Karpas-422 (cell line): ENCODE measurements around the gene SPRY4. TPM values are rescaled to one million over a fixed set of nuclear protein-coding genes. Genes with fewer than 3 reads are reported as not detected.

Experiments
- DNase-seq: peaks from one replicate; pipeline ENCODE4 v3.0.0-alpha.2; 2015
- H2AFZ ChIP-seq: fragments of 200-600 bp; sonication (generic); 2 replicates; pipeline ENCODE4 v1.6.1; 2014; ENCODE audit warnings: antibody characterized with exemption, low read length, mixed read lengths
- H3K27ac ChIP-seq: fragments of 200-600 bp; sonication (generic); 2 replicates; pipeline ENCODE4 v1.5.1; 2014; ENCODE audit warnings: mild to moderate bottlenecking, low read length, moderate library complexity
- H3K27me3 ChIP-seq: fragments of 200-600 bp; sonication (generic); 2 replicates; pipeline ENCODE4 v1.6.1; 2014; ENCODE audit warnings: low read length, mixed read lengths
- H3K36me3 ChIP-seq: fragments of 200-600 bp; sonication (generic); 2 replicates; pipeline ENCODE4 v1.6.1; 2014; ENCODE audit warnings: low read length, mixed read lengths; ENCODE audit not compliant: insufficient read depth
- H3K4me1 ChIP-seq: fragments of 200-600 bp; sonication (generic); 2 replicates; pipeline ENCODE4 v1.6.1; 2014; ENCODE audit warnings: mild to moderate bottlenecking, low read length, mixed read lengths
- H3K4me2 ChIP-seq: fragments of 200-600 bp; sonication (generic); 2 replicates; pipeline ENCODE4 v1.6.1; 2014; ENCODE audit warnings: low read length, low read depth, mild to moderate bottlenecking; ENCODE audit not compliant: poor library complexity, severe bottlenecking
- H3K4me3 ChIP-seq: fragments of 200-600 bp; sonication (generic); 2 replicates; pipeline ENCODE4 v1.5.1; 2014; ENCODE audit warnings: mild to moderate bottlenecking, antibody characterized with exemption, low read length, mixed read lengths
- H3K79me2 ChIP-seq: fragments of 200-600 bp; sonication (generic); 2 replicates; pipeline ENCODE4 v1.6.1; 2014; ENCODE audit warnings: mild to moderate bottlenecking, low read length, mixed read lengths
- H3K9ac ChIP-seq: fragments of 200-600 bp; sonication (generic); 2 replicates; pipeline ENCODE4 v1.6.0; 2014; ENCODE audit warnings: low read length
- H3K9me2 ChIP-seq: fragments of 200-600 bp; sonication (generic), shearing (Covaris generic); replicated peaks from 2 replicates; pipeline ENCODE4 v1.6.0; 2014; ENCODE audit warnings: mild to moderate bottlenecking, low read length, moderate library complexity; ENCODE audit not compliant: insufficient read depth
- H3K9me3 ChIP-seq: fragments of 300-700, 200-600 bp; sonication (generic); 2 replicates; pipeline ENCODE4 v1.6.1; 2014; ENCODE audit warnings: low read length, mixed read lengths
- H4K20me1 ChIP-seq: fragments of 200-600 bp; sonication (generic); 2 replicates; pipeline ENCODE4 v1.6.1; 2014; ENCODE audit warnings: mild to moderate bottlenecking, antibody characterized with exemption, low read length, low read depth; ENCODE audit not compliant: insufficient read depth
- total RNA-seq: library from RNA; depleted of rRNA; stranded (reverse); fragments of >200 nt; shearing (Covaris generic); gene quantifications from 2 replicates; pipeline ENCODE4 v1.2.3, GENCODE V29; 2014; ENCODE audit warnings: low replicate concordance

The SPRY4 gene
- total RNA-seq, 1 experiment from 2014 or later, result 0.26 TPM

DNA sequence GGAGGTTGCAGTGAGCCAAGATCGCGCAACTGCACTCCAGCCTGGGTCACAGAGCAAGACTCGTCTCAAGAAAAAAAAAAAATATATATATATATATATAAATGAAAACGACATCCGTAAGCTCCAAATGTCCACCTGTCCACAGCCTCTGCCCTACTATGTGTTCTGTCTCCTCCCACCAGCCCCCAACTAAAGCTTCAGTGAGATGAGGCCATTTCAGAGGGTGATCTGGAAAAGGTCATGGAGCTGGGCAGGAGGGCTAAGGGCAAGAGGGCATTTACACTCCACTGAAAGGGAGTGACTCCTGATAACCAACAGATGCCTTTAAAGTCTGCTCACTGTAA is 2.4 kb downstream of the SPRY4 start:
- no peak for DNase-seq
- Histone ChIP-seq H3K9me3 (no peaks in the 10 kb centered on the region), H3K9me2 (no peaks in the 10 kb centered on the region), H3K27me3 (no peaks in the 10 kb centered on the region), H2AFZ (no peak overlapping the region), H3K4me3 (no peak overlapping the region), H3K27ac (no peak overlapping the region), H3K79me2 (no peaks in the 10 kb centered on the region), H3K4me2 (no peak overlapping the region), H3K4me1 (peaks cover 30% of the 10 kb centered on the region), H3K36me3 (no peaks in the 10 kb centered on the region), H3K9ac (no peak overlapping the region), H4K20me1 (0 out of 2 replicates have a peak, but pooled peaks cover 5% of the 10 kb centered on the region)

DNA sequence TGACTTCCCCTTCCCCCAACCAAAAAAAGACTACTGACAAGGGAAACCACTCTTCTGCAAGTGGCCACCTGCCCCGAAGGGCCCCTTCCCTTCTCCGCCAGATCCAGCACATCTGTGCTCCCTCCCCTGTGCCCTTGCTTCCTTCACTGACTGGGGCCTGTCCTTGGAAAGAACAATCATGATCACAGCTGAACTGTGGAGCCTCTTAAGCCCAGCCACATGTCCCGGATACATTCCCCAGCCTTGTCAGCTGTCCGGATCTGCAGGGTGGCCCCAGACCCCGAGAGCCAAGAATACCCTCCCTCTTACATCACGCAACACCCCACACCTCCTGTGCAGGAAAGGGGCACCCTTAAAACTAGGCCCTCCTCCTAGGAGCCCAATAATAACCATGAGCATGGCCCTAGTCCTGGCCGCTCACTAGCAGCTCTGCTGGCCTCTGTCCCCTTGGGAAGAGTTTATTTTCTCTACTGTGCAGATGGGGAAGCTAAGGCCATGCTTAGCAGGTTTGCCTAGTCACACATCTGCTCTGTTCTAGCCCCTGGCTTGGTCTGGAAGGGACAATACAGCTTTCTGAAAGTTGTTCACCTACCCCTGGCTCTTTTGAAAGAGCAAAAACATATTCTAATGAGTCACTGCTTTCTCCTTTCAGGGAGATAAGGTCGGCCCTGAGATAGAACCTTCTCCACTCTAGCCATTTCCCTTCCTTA is 3.8 kb downstream of the SPRY4 start:
- H3K79me2 ChIP-seq, result no peaks in the 10 kb centered on the region
- H2AFZ ChIP-seq, result no peak overlapping the region
- no peak overlapping the region for H3K27ac ChIP-seq
- no peak overlapping the region for H3K9ac ChIP-seq
- H3K4me1 ChIP-seq, result peaks cover 36% of the 10 kb centered on the region
- no peaks in the 10 kb centered on the region for H3K9me3 ChIP-seq
- no peaks in the 10 kb centered on the region for H3K36me3 ChIP-seq
- H3K4me2 ChIP-seq, result no peak overlapping the region
- H3K4me3 ChIP-seq, result no peak overlapping the region
- 0 out of 2 replicates have a peak, but pooled peaks cover 10% of the 10 kb centered on the region for H4K20me1 ChIP-seq
- no peak for DNase-seq
- H3K9me2 ChIP-seq, result no peaks in the 10 kb centered on the region
- H3K27me3 ChIP-seq, result no peaks in the 10 kb centered on the region

DNA sequence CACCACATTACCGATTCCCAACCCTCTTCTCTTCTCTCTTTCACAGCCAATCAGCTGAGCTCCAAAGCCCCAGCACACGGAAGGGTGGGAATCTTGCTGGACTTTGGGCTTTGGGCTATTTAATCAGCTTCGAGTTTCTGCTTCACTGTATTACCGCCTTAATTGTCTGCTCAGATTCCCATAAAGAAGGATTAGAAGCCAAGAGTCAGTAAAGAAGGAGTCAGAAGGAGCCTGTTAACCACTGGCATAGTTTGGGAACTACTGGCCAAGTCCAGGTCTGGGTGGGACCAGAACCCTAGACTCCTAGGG is 4.4 kb downstream of the SPRY4 start:
- DNase-seq, result no peak
- 0 out of 2 replicates have a peak, but pooled peaks cover 10% of the 10 kb centered on the region for H4K20me1 ChIP-seq
- H3K9me2 ChIP-seq, result no peaks in the 10 kb centered on the region
- no peaks in the 10 kb centered on the region for H3K9me3 ChIP-seq
- no peak overlapping the region for H3K27ac ChIP-seq
- no peak overlapping the region for H2AFZ ChIP-seq
- no peaks in the 10 kb centered on the region for H3K36me3 ChIP-seq
- H3K4me3 ChIP-seq, result no peak overlapping the region
- H3K4me1 ChIP-seq, result peaks cover 33% of the 10 kb centered on the region
- no peaks in the 10 kb centered on the region for H3K27me3 ChIP-seq
- no peaks in the 10 kb centered on the region for H3K79me2 ChIP-seq
- H3K4me2 ChIP-seq, result no peak overlapping the region
- no peak overlapping the region for H3K9ac ChIP-seq

DNA sequence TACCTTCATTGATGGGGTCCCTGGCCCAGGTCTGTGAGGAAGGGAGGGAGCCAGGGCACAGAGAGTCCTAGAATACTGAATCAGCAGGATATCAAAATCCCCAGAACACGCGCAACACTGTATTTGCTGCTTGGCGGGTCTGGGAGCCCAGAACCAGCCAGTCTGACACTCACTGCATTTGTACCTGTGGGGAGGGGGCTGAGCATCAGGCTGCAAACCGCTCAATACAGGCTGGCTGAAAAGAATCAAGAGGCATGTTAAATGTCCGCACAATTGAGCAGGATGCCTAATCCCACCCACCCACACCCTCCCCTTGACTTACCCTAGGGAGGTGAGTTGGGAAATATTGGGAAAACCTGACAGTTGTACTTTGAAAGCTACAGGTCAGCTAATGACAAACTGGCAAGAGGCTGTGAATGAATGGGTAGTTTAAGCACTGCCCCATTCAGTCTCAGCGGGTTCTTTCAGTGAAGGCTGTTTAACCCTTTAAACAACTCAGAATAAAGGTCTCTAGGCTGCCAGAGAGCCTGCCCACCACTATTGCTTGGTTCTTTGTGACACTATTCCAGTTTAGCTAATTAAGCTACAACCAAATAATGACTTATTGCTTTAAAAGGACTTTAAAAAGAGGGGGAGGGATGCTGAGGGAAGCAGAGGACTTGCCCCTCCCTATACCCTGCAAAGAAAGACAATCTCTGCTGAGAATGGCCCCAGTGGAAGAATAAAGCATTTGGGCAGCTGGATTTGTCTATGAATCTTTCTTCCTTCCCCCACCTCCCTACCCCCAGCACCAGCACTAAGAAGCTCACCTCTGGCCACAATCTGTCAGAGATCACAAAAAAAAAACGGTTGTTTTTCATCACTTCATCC is 5.0 kb downstream of the SPRY4 start:
- Histone ChIP-seq H3K36me3 (no peaks in the 10 kb centered on the region), H2AFZ (no peak overlapping the region), H4K20me1 (0 out of 2 replicates have a peak, but pooled peaks cover 10% of the 10 kb centered on the region), H3K27ac (no peak overlapping the region), H3K4me2 (no peak overlapping the region), H3K9me2 (no peaks in the 10 kb centered on the region), H3K9ac (no peak overlapping the region), H3K79me2 (no peaks in the 10 kb centered on the region), H3K4me3 (no peak overlapping the region), H3K9me3 (no peaks in the 10 kb centered on the region), H3K4me1 (peaks cover 29% of the 10 kb centered on the region), H3K27me3 (no peaks in the 10 kb centered on the region)
- no peak for DNase-seq

DNA sequence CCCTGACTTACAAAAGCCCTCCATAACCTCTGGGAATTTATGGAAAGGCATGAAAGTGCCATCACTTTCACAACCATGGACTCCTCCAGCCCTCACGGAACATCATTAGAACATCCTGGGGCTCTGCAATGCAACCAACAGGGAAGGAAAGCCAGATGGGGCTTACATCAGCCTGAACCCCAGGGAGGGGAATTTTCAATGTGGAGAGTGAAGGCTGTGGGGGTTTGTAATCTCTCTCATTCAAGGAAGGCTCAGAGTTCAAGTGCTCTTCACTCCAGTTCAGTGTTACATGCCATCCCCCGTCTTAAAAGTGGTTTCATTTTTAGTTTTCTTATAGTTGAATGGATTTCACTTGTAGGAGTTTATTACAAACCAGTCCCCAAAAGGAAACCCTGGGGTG is 5.7 kb downstream of the SPRY4 start:
- Histone ChIP-seq H2AFZ (no peak overlapping the region), H3K4me1 (peaks cover 23% of the 10 kb centered on the region), H3K27me3 (no peaks in the 10 kb centered on the region), H3K4me2 (no peak overlapping the region), H3K36me3 (no peaks in the 10 kb centered on the region), H3K9ac (no peak overlapping the region), H4K20me1 (0 out of 2 replicates have a peak, but pooled peaks cover 10% of the 10 kb centered on the region), H3K27ac (no peak overlapping the region), H3K79me2 (no peaks in the 10 kb centered on the region), H3K4me3 (no peak overlapping the region), H3K9me2 (no peaks in the 10 kb centered on the region), H3K9me3 (no peaks in the 10 kb centered on the region)
- no peak for DNase-seq

DNA sequence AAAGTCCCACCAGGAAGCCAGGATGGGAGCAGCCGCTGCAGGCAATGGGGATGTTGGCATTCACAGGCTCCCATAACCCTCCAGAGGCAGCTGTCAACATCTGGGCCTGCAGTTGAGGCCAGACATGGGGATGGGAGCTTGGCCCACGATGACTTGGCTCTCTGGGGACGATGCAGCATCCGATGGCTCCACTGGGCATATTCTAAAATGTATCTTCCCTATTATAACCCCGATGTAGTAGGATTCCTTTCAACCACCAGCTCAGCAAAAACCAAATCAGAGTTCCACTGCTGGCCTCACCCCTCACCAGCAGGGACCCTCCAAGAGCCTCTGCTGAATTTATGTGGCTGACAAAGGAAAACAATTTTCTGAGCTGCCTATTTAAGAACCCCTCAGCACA is 7.1 kb downstream of the SPRY4 start:
- H2AFZ ChIP-seq, result no peak overlapping the region
- no peak overlapping the region for H3K4me2 ChIP-seq
- H3K9me2 ChIP-seq, result no peaks in the 10 kb centered on the region
- no peak for DNase-seq
- H3K9ac ChIP-seq, result no peak overlapping the region
- H3K27me3 ChIP-seq, result no peaks in the 10 kb centered on the region
- peaks cover 19% of the 10 kb centered on the region for H3K4me1 ChIP-seq
- no peaks in the 10 kb centered on the region for H3K36me3 ChIP-seq
- H3K4me3 ChIP-seq, result no peak overlapping the region
- no peaks in the 10 kb centered on the region for H3K79me2 ChIP-seq
- H3K9me3 ChIP-seq, result no peaks in the 10 kb centered on the region
- no peak overlapping the region for H3K27ac ChIP-seq
- H4K20me1 ChIP-seq, result 0 out of 2 replicates have a peak, but pooled peaks cover 10% of the 10 kb centered on the region

DNA sequence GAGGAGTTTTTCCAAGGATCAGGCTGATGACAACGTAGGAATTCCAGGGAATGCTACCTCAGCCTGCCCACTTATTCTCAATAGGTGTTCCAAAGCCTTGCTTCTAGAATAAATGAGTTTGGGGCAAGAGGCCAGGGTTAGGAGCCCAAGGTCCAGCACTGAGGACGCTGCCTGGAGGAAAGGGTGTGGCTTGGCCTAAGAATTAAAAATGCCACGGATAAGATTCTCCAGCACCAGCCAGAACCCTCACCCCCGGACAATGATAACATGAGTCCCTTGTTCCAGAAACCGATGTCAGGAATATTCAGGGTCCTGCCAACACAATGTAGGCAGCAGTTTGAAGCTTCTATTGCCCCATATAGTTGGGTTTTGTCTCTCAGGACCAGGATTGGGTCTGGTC is 7.6 kb downstream of the SPRY4 start:
- Histone ChIP-seq H3K27ac (no peak overlapping the region), H4K20me1 (0 out of 2 replicates have a peak, but pooled peaks cover 10% of the 10 kb centered on the region), H3K27me3 (no peaks in the 10 kb centered on the region), H3K4me3 (no peak overlapping the region), H3K9me3 (no peaks in the 10 kb centered on the region), H3K79me2 (no peaks in the 10 kb centered on the region), H3K9me2 (no peaks in the 10 kb centered on the region), H3K36me3 (no peaks in the 10 kb centered on the region), H3K4me1 (peaks cover 19% of the 10 kb centered on the region), H3K9ac (no peak overlapping the region), H3K4me2 (no peak overlapping the region), H2AFZ (no peak overlapping the region)
- no peak for DNase-seq

DNA sequence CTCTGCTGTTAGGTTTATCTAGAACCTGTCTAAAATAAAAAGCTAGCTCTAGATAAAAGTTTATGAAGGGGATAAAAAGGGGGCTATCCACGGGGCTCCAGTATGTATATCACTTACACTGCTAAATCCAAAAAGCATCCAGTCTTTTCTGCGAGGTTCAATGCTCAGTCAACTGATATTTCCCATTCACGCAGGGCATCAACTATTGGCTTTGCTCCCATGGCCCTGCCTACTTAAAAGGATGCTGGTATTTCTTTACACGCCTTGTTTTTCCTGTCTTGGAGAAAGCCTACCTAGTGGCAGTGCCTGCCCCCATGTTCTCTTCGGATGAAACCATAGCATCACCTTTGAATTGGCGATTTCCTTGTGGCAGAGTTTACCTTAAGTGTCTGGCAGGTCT is 8.1 kb downstream of the SPRY4 start:
- peaks cover 19% of the 10 kb centered on the region for H3K4me1 ChIP-seq
- no peak for DNase-seq
- no peak overlapping the region for H3K4me3 ChIP-seq
- H3K27ac ChIP-seq, result no peak overlapping the region
- H2AFZ ChIP-seq, result no peak overlapping the region
- H3K36me3 ChIP-seq, result no peaks in the 10 kb centered on the region
- H3K79me2 ChIP-seq, result no peaks in the 10 kb centered on the region
- H3K27me3 ChIP-seq, result no peaks in the 10 kb centered on the region
- H3K4me2 ChIP-seq, result no peak overlapping the region
- H3K9me2 ChIP-seq, result no peaks in the 10 kb centered on the region
- H3K9ac ChIP-seq, result no peak overlapping the region
- H3K9me3 ChIP-seq, result no peaks in the 10 kb centered on the region
- 0 out of 2 replicates have a peak, but pooled peaks cover 10% of the 10 kb centered on the region for H4K20me1 ChIP-seq
